ENCODE data around the gene UNC80.

DNA sequence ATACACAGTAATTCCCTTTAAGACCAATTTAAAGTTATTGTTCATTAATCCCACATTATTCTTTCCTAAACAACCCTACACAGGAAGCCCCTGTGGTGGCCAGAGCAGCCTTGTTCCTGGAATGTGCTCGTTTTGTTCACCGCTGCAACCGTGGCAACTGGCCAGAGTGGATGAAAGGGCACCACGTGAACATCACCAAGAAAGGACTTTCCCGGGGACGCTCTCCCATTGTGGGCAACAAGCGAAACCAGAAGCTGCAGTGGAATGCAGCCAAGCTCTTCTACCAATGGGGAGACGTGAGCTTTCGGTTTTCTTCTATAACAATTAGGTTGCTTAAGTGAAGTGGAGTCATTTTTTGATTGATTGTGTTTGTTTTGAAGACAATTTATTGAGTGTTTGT is 101.0 kb downstream of the UNC80 start:
- TF ChIP-seq, protein P1, sequence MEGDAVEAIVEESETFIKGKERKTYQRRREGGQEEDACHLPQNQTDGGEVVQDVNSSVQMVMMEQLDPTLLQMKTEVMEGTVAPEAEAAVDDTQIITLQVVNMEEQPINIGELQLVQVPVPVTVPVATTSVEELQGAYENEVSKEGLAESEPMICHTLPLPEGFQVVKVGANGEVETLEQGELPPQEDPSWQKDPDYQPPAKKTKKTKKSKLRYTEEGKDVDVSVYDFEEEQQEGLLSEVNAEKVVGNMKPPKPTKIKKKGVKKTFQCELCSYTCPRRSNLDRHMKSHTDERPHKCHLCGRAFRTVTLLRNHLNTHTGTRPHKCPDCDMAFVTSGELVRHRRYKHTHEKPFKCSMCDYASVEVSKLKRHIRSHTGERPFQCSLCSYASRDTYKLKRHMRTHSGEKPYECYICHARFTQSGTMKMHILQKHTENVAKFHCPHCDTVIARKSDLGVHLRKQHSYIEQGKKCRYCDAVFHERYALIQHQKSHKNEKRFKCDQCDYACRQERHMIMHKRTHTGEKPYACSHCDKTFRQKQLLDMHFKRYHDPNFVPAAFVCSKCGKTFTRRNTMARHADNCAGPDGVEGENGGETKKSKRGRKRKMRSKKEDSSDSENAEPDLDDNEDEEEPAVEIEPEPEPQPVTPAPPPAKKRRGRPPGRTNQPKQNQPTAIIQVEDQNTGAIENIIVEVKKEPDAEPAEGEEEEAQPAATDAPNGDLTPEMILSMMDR (IDR thresholded peaks at IDR 0.05) = no peak
- TF ChIP-seq RFX5 (IDR thresholded peaks at IDR 0.05) (no peak), ESRRA (IDR thresholded peaks at IDR 0.05; ENCODE audit: borderline replicate concordance, low read length) (no peak), POLR2A (IDR thresholded peaks at IDR 0.05; ENCODE audit: low read length) (no peak), RNF2 (IDR thresholded peaks at IDR 0.05; ENCODE audit: borderline replicate concordance, low read depth) (no peak), FOSL2 (IDR thresholded peaks at IDR 0.05) (no peak), FOSL2 (CRISPR knock-in tag; IDR thresholded peaks at IDR 0.05) (no peak)
- TF ChIP-seq, protein P2, sequence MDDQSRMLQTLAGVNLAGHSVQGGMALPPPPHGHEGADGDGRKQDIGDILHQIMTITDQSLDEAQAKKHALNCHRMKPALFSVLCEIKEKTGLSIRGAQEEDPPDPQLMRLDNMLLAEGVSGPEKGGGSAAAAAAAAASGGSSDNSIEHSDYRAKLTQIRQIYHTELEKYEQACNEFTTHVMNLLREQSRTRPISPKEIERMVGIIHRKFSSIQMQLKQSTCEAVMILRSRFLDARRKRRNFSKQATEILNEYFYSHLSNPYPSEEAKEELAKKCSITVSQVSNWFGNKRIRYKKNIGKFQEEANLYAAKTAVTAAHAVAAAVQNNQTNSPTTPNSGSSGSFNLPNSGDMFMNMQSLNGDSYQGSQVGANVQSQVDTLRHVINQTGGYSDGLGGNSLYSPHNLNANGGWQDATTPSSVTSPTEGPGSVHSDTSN (IDR thresholded peaks at IDR 0.05) = no peak
- TF ChIP-seq, protein P3, sequence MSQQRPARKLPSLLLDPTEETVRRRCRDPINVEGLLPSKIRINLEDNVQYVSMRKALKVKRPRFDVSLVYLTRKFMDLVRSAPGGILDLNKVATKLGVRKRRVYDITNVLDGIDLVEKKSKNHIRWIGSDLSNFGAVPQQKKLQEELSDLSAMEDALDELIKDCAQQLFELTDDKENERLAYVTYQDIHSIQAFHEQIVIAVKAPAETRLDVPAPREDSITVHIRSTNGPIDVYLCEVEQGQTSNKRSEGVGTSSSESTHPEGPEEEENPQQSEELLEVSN (IDR thresholded peaks at IDR 0.05; ENCODE audit: borderline replicate concordance, low read depth) = no peak
